ENCODE measurements around the gene GAD1. TPM values are rescaled to one million over a fixed set of nuclear protein-coding genes. Genes with fewer than 3 reads are reported as not detected.

The GAD1 gene
- total RNA-seq, 2 experiments from 2014 or later, result not detected

DNA sequence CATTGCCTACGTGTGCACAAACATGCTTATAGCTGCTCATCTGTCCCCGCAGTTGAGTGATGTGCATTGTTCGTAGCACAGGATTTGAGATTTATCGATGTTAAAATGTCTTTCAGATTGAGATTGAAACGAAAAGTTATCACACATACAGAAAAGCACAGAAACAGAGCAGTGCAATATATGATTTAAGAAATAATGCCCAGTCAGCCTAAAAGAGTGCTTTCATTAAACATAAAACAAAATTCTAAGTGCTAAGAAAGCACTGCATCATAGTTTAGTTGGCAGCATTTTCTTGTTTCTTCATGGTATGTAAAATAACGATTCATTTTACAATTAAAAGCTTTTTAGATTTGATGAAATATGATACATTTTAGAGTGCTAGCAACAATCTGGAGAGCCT is 80.4 kb downstream of the GAD1 start:
- Histone ChIP-seq H3K4me3 (ENCODE audit: low read length) (no peak overlapping the region), H3K36me3 (ENCODE audit: insufficient read depth, low read length) (no peaks in the 10 kb centered on the region), H3K9me3 (ENCODE audit: control insufficient read depth in 1 of 2, insufficient read depth in 1 of 2, low read length in 2 of 2) (no peaks in the 10 kb centered on the region), H3K27me3 (ENCODE audit: control insufficient read depth in 1 of 2, insufficient read depth in 2 of 2, low read length in 2 of 2) (peaks cover 0 to 3% of the 10 kb centered on the region in 2 experiments), H3K27ac (ENCODE audit: low read depth in 1 of 2, low read length in 2 of 2) (no peak overlapping the region), H3K4me1 (ENCODE audit: insufficient read depth, low read length) (no peaks in the 10 kb centered on the region)
- no peak overlapping the region for H3K4me3 Mint-ChIP-seq
- CTCF ChIA-PET, result no interaction called here
- POLR2A ChIA-PET, result no interaction called here
- no peaks in the 10 kb centered on the region for H3K36me3 Mint-ChIP-seq (ENCODE audit: low read depth)
- no peaks in the 10 kb centered on the region for H3K9me3 Mint-ChIP-seq
- TF ChIP-seq, protein P1, sequence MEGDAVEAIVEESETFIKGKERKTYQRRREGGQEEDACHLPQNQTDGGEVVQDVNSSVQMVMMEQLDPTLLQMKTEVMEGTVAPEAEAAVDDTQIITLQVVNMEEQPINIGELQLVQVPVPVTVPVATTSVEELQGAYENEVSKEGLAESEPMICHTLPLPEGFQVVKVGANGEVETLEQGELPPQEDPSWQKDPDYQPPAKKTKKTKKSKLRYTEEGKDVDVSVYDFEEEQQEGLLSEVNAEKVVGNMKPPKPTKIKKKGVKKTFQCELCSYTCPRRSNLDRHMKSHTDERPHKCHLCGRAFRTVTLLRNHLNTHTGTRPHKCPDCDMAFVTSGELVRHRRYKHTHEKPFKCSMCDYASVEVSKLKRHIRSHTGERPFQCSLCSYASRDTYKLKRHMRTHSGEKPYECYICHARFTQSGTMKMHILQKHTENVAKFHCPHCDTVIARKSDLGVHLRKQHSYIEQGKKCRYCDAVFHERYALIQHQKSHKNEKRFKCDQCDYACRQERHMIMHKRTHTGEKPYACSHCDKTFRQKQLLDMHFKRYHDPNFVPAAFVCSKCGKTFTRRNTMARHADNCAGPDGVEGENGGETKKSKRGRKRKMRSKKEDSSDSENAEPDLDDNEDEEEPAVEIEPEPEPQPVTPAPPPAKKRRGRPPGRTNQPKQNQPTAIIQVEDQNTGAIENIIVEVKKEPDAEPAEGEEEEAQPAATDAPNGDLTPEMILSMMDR (IDR thresholded peaks at IDR 0.05), result no peak
- H3K27me3 Mint-ChIP-seq, result peaks cover 13% of the 10 kb centered on the region
- no peak for DNase-seq
- intact Hi-C loops (cut with DNase I, micrococcal nuclease), result no loop called here
- ATAC-seq (ENCODE audit: poor library complexity), result no peak
- no peaks in the 10 kb centered on the region for H3K4me1 Mint-ChIP-seq (ENCODE audit: low read depth)
- H3K27ac Mint-ChIP-seq, result no peak overlapping the region

DNA sequence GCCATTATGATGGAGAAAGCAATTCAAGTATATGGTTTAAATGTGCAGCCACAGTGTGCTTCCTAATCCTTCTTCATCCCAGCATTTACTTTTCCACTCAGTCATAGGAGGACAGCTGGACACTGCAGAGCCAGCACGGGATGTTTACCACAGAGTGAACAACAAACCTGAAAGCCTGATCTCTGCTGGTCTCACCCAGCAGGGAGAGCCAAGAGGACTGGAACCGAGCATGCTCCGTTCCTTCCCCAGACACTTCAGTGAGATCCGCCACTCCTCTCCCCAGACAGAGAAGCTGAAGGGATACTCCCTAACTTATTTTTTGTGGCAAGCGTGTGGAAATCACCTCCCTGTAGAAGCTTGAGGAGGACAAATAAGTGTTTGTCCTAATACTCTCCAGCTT is 89.2 kb downstream of the GAD1 start:
- CTCF ChIA-PET, result interaction anchor here (1.3 kb wide), 1 partner anchor 23 kb away, joined by 3 read pairs; the partner anchor contains the start of gene GORASP2
- Mint-ChIP-seq H3K4me3 (no peak overlapping the region), H3K27ac (no peak overlapping the region), H3K36me3 (ENCODE audit: low read depth) (peaks cover 10% of the 10 kb centered on the region), H3K9me3 (peaks cover 19% of the 10 kb centered on the region), H3K4me1 (ENCODE audit: low read depth) (no peaks in the 10 kb centered on the region), H3K27me3 (peaks cover 10% of the 10 kb centered on the region)
- no peak overlapping the region for H3K27ac ChIP-seq (ENCODE audit: low read depth in 1 of 2, low read length in 2 of 2)
- ATAC-seq (ENCODE audit: poor library complexity), result no peak
- intact Hi-C loops (cut with DNase I, micrococcal nuclease), result no loop called here
- POLR2A ChIA-PET, result no interaction called here
- no peaks in the 10 kb centered on the region for H3K36me3 ChIP-seq (ENCODE audit: insufficient read depth, low read length)
- peaks cover 4 to 5% of the 10 kb centered on the region in 2 experiments for H3K27me3 ChIP-seq (ENCODE audit: control insufficient read depth in 1 of 2, insufficient read depth in 2 of 2, low read length in 2 of 2)
- no peak for DNase-seq
- TF ChIP-seq, protein P1 (IDR thresholded peaks at IDR 0.05), result no peak
- H3K9me3 ChIP-seq (ENCODE audit: control insufficient read depth in 1 of 2, insufficient read depth in 1 of 2, low read length in 2 of 2), result peaks cover 15 to 20% of the 10 kb centered on the region in 2 experiments
- H3K4me1 ChIP-seq (ENCODE audit: insufficient read depth, low read length), result no peaks in the 10 kb centered on the region
- H3K4me3 ChIP-seq (ENCODE audit: low read length), result no peak overlapping the region

Other genes starting within 250 kb of the GAD1 start
- gene SP5, start 101.5 kb upstream of the GAD1 start, total RNA-seq, result not detected
- gene ERICH2, start 46.5 kb upstream of the GAD1 start, total RNA-seq, result not detected
- 10 to 100 TPM; 87.3 to 95.7 TPM for gene GORASP2, start 112.4 kb downstream of the GAD1 start, total RNA-seq

Measured in CD4-positive, alpha-beta T cell (primary cell).